ENCODE measurements around the gene LITAF.
"Not testable (repeated sequence)": the region's sequence is repeated elsewhere in the genome, so short reads cannot be mapped to it uniquely, and the experiment has no call there.

Gene LITAF

DNA sequence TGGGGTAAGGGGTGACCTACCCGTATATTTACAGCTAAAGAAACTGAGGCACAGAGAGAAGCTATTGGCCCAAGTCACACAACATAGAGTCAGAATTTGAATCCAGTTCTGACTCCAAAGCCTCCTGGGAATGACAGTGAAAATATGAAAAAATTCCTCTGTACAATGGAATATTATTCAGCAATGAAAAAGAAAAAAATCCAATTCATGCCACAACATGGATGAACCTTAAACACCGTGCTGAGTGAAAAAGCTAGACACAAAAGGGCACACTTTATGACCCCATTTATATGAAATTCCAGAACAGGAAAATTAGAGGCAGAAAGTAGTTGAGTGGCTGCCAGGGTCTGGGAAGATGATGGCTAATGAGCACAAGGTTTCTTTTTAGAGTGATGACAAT lies 75.4 kb downstream of the LITAF start:
- no peak for DNase-seq (ENCODE audit: low read depth, low spot score)
- TF ChIP-seq SUZ12 (IDR thresholded peaks at IDR 0.05; ENCODE audit: extremely low read depth, insufficient read depth, insufficient read length) (no peak), YY1 (IDR thresholded peaks at IDR 0.05; ENCODE audit: insufficient read depth, insufficient read length) (no peak), ZNF274 (IDR thresholded peaks at IDR 0.05; ENCODE audit: low read depth, low read length) (no peak)
- no peaks in the 10 kb centered on the region for H3K27me3 ChIP-seq (ENCODE audit: insufficient read depth, insufficient read length)
- H3K4me1 ChIP-seq (ENCODE audit: insufficient read depth, insufficient read length): peaks cover 18% of the 10 kb centered on the region
- no peaks in the 10 kb centered on the region for H3K9me3 ChIP-seq (ENCODE audit: insufficient read depth, low read length)
- H3K4me3 ChIP-seq (ENCODE audit: insufficient read length, low read depth): no peak overlapping the region
- H3K36me3 ChIP-seq (ENCODE audit: insufficient read depth, insufficient read length, low read length): no peaks in the 10 kb centered on the region
- no peak overlapping the region for H3K9ac ChIP-seq (ENCODE audit: insufficient read length, low read depth)

DNA sequence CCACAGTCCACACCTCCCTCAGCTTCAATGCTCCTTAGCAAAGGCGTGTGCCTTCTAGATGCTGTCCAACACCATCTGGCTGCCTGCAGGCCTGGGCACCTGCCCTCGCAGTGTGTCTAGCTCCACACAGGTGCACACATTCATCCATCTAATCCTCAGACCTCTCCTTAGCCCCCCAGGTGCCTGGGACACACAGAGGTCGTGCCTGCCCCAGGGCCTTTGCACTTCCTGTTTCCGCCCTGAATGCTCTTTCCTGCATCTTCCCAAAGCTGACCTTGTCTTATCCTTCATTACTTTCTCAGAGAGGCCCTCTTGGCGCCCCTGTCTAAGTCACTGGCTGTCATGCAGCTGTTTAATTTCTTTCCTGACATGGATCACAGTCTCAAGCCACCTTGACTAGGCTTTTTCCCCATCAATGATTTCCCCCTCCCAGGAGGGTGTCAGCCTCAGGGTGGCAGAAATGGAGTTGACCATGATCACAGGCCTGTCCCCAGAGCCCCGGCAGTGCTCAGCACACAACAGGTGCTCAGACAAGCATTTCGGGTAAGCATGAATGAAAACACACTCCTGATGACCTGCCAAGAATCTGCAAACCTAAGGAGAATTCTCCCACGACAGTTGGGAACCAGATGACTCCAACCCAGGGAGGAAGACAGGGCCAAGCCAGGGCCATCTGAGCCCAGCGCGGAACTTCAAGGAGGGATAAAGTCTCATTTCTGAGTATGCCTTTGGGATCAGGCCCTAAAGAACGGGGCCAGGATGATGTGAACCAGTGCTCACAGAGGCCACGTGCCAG lies 76.3 kb downstream of the LITAF start:
- Histone ChIP-seq H3K27me3 (ENCODE audit: insufficient read depth, insufficient read length) (no peaks in the 10 kb centered on the region), H3K9ac (ENCODE audit: insufficient read length, low read depth) (no peak overlapping the region), H3K4me3 (ENCODE audit: insufficient read length, low read depth) (no peak overlapping the region), H3K9me3 (ENCODE audit: insufficient read depth, low read length) (no peaks in the 10 kb centered on the region), H3K4me1 (ENCODE audit: insufficient read depth, insufficient read length) (peaks cover 15% of the 10 kb centered on the region), H3K36me3 (ENCODE audit: insufficient read depth, insufficient read length, low read length) (no peaks in the 10 kb centered on the region)
- no peak for DNase-seq (ENCODE audit: low read depth, low spot score)
- TF ChIP-seq ZNF274 (IDR thresholded peaks at IDR 0.05; ENCODE audit: low read depth, low read length) (no peak), SUZ12 (IDR thresholded peaks at IDR 0.05; ENCODE audit: extremely low read depth, insufficient read depth, insufficient read length) (no peak), YY1 (IDR thresholded peaks at IDR 0.05; ENCODE audit: insufficient read depth, insufficient read length) (no peak)

DNA sequence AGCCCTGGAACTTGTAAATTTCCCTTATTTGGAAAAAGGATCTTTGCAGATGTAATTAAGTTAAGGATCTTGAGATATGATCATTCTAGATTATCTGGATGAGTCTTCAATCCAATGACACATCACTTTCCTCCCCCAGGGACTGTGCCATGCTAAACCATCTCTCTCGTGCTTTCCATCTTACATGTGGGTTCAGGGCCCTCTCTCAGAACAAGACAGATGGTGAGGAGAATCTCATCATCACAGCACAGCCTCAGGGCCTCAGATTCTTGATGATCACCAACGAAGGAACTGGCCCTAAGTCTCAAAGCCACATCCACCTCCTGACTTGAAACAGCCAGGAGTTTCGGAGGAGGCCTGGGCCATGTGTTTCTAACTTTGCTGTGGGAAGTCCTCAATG lies 78.7 kb downstream of the LITAF start:
- Histone ChIP-seq H3K4me3 (ENCODE audit: insufficient read length, low read depth) (no peak overlapping the region), H3K4me1 (ENCODE audit: insufficient read depth, insufficient read length) (peaks cover 24% of the 10 kb centered on the region), H3K9ac (ENCODE audit: insufficient read length, low read depth) (no peak overlapping the region), H3K27me3 (ENCODE audit: insufficient read depth, insufficient read length) (no peaks in the 10 kb centered on the region), H3K9me3 (ENCODE audit: insufficient read depth, low read length) (no peaks in the 10 kb centered on the region), H3K36me3 (ENCODE audit: insufficient read depth, insufficient read length, low read length) (no peaks in the 10 kb centered on the region)
- TF ChIP-seq YY1 (IDR thresholded peaks at IDR 0.05; ENCODE audit: insufficient read depth, insufficient read length): no peak
- TF ChIP-seq SUZ12 (IDR thresholded peaks at IDR 0.05; ENCODE audit: extremely low read depth, insufficient read depth, insufficient read length): no peak
- no peak for TF ChIP-seq ZNF274 (IDR thresholded peaks at IDR 0.05; ENCODE audit: low read depth, low read length)
- no peak for DNase-seq (ENCODE audit: low read depth, low spot score)

DNA sequence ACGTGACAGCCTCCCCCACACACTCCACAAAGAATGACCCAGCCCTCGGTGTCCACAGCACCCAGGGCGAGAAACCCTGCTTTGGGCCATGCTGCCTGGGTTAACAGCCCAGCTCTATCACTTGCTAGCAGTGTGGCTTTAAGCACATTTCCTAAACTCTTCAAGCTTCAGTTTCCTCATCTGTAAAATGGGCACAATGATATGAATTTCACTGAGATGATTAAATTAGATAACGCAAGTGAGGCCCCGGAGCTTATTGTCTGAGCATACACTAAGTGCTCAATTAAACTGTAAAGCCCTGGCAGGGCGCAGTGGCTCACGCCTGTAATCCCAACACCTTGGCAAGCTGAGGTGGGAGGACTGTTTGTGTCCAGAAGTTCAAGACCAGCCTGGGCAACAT lies 79.4 kb downstream of the LITAF start:
- no peaks in the 10 kb centered on the region for H3K27me3 ChIP-seq (ENCODE audit: insufficient read depth, insufficient read length)
- TF ChIP-seq YY1 (IDR thresholded peaks at IDR 0.05; ENCODE audit: insufficient read depth, insufficient read length) (no peak), ZNF274 (IDR thresholded peaks at IDR 0.05; ENCODE audit: low read depth, low read length) (no peak), SUZ12 (IDR thresholded peaks at IDR 0.05; ENCODE audit: extremely low read depth, insufficient read depth, insufficient read length) (no peak)
- peaks cover 24% of the 10 kb centered on the region for H3K4me1 ChIP-seq (ENCODE audit: insufficient read depth, insufficient read length)
- H3K9ac ChIP-seq (ENCODE audit: insufficient read length, low read depth): no peak overlapping the region
- DNase-seq (ENCODE audit: low read depth, low spot score): no peak
- H3K9me3 ChIP-seq (ENCODE audit: insufficient read depth, low read length): no peaks in the 10 kb centered on the region
- no peak overlapping the region for H3K4me3 ChIP-seq (ENCODE audit: insufficient read length, low read depth)
- H3K36me3 ChIP-seq (ENCODE audit: insufficient read depth, insufficient read length, low read length): no peaks in the 10 kb centered on the region

DNA sequence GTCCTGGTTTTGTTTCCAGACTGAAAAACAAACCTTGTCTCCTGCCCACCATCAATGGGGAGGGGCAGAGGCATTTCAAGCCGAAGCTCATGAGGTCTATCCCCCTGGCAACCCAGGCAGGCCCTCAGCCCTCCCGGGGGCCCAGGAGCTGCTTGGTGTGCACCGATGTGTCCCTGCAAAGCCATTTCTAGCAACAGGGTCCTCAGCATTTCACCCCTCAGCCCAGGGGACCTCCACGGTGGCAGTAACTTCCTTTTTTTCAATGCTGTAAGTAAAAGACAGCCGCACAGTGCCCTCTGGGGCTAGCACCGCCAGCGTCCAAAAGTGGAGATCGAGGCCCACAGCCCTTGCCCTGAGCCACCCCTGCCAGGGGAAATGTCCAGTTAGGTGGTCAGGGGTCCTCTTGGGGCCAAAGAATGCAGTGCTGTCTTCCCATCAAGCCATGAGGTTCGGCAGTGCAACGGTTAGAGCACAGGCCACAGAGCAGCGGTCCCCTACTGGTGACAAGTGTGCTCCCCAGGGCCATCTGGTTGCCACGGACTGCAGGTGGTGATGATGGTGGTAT lies 79.9 kb downstream of the LITAF start:
- TF ChIP-seq ZNF274 (IDR thresholded peaks at IDR 0.05; ENCODE audit: low read depth, low read length): no peak
- TF ChIP-seq YY1 (IDR thresholded peaks at IDR 0.05; ENCODE audit: insufficient read depth, insufficient read length): no peak
- no peak for TF ChIP-seq SUZ12 (IDR thresholded peaks at IDR 0.05; ENCODE audit: extremely low read depth, insufficient read depth, insufficient read length)
- Histone ChIP-seq H3K9me3 (ENCODE audit: insufficient read depth, low read length) (no peaks in the 10 kb centered on the region), H3K9ac (ENCODE audit: insufficient read length, low read depth) (peak overlapping the region; percentile 26), H3K4me3 (ENCODE audit: insufficient read length, low read depth) (no peak overlapping the region), H3K27me3 (ENCODE audit: insufficient read depth, insufficient read length) (no peaks in the 10 kb centered on the region), H3K36me3 (ENCODE audit: insufficient read depth, insufficient read length, low read length) (no peaks in the 10 kb centered on the region), H3K4me1 (ENCODE audit: insufficient read depth, insufficient read length) (peaks cover 24% of the 10 kb centered on the region)
- no peak for DNase-seq (ENCODE audit: low read depth, low spot score)

DNA sequence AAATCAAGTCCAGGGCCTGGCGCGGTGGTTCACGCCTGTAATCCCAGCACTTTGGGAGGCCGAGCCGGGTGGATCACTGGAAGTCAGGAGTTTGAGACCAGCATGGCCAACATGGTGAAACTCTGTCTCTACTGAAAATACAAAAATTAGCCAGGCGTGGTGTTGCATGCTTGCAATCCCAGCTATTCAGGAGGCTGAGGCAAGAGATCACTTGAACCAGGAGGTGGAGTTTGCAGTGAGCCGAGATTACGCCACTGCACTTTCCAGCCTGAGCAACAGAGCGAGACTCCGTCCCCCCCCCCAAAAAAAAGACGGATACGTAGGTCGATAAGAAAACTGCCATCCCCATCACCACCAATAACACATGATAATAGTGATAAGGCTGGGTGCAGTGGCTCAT lies 82.5 kb downstream of the LITAF start:
- H3K36me3 ChIP-seq (ENCODE audit: insufficient read depth, insufficient read length, low read length); H3K4me3 ChIP-seq (ENCODE audit: insufficient read length, low read depth); H3K9me3 ChIP-seq (ENCODE audit: insufficient read depth, low read length); H3K9ac ChIP-seq (ENCODE audit: insufficient read length, low read depth); DNase-seq (ENCODE audit: low read depth, low spot score); H3K27me3 ChIP-seq (ENCODE audit: insufficient read depth, insufficient read length): not testable (repeated sequence)
- H3K4me1 ChIP-seq (ENCODE audit: insufficient read depth, insufficient read length): peaks cover 35% of the 10 kb centered on the region

DNA sequence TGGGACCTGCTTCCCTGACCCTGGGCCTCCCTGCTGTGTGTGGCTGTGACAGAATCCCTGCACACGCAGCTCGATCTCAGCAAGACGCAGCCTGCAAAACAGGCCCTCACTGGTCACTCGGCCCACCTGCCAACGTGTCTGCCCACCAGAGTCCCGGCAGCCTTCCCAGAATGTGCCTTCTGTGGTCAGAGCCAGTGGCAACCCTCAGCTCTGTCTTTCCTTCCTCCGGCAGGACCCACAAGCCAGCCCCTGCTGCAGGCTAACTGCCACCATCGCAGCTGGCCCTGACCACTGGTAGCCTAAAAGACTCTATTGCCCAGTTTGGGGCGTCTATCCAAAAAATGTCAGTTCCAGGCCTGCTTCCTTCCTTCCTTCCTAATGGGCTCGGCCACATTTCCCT lies 83.2 kb downstream of the LITAF start:
- Histone ChIP-seq H3K4me1 (ENCODE audit: insufficient read depth, insufficient read length) (peaks cover 34% of the 10 kb centered on the region), H3K27me3 (ENCODE audit: insufficient read depth, insufficient read length) (no peaks in the 10 kb centered on the region), H3K4me3 (ENCODE audit: insufficient read length, low read depth) (no peak overlapping the region), H3K36me3 (ENCODE audit: insufficient read depth, insufficient read length, low read length) (no peaks in the 10 kb centered on the region), H3K9ac (ENCODE audit: insufficient read length, low read depth) (no peak overlapping the region), H3K9me3 (ENCODE audit: insufficient read depth, low read length) (no peaks in the 10 kb centered on the region)
- DNase-seq (ENCODE audit: low read depth, low spot score): no peak
- no peak for TF ChIP-seq ZNF274 (IDR thresholded peaks at IDR 0.05; ENCODE audit: low read depth, low read length)
- no peak for TF ChIP-seq YY1 (IDR thresholded peaks at IDR 0.05; ENCODE audit: insufficient read depth, insufficient read length)
- TF ChIP-seq SUZ12 (IDR thresholded peaks at IDR 0.05; ENCODE audit: extremely low read depth, insufficient read depth, insufficient read length): no peak
